Neural crest cell (in vitro differentiated cells): ENCODE measurements around the gene SSUH2. TPM values are rescaled to one million over a fixed set of nuclear protein-coding genes. Genes with fewer than 3 reads are reported as not detected.

ENCODE experiments used
- DNase-seq: peaks from one replicate; pipeline ENCODE4 v3.0.0; 2021; ENCODE audit warnings: low read depth, mixed read lengths, low spot score
- H3K27ac Mint-ChIP-seq: one replicate; pipeline ENCODE4 v1.8.0; 2021; ENCODE audit warnings: mild to moderate bottlenecking, mixed read lengths; ENCODE audit not compliant: unreplicated experiment
- H3K27me3 Mint-ChIP-seq: 2 replicates; pipeline ENCODE4 v1.8.0; 2021; ENCODE audit warnings: low read depth, mild to moderate bottlenecking, mixed read lengths
- H3K36me3 Mint-ChIP-seq: 2 replicates; pipeline ENCODE4 v1.8.0; 2021; ENCODE audit warnings: low read depth, mild to moderate bottlenecking, mixed read lengths
- H3K4me1 Mint-ChIP-seq: 2 replicates; pipeline ENCODE4 v1.8.0; 2021; ENCODE audit warnings: mixed read lengths
- H3K4me3 Mint-ChIP-seq: one replicate; pipeline ENCODE4 v1.8.0; 2021; ENCODE audit warnings: mild to moderate bottlenecking, mixed read lengths
- H3K9me3 Mint-ChIP-seq: 2 replicates; pipeline ENCODE4 v1.8.0; 2021; ENCODE audit warnings: mixed read lengths
- CTCF ChIP-seq: fragments of 200-600 bp; sonication (generic); conservative IDR thresholded peaks from 2 replicates; pipeline ENCODE4 v1.5.0; 2021; ENCODE audit warnings: antibody characterized with exemption, mild to moderate bottlenecking
- total RNA-seq: library from RNA; stranded (reverse); gene quantifications from 2 replicates; pipeline ENCODE4 v1.2.1, GENCODE V29; 2021

Gene SSUH2
- total RNA-seq, 1 donor from 2014 or later = 14.1 TPM

DNA sequence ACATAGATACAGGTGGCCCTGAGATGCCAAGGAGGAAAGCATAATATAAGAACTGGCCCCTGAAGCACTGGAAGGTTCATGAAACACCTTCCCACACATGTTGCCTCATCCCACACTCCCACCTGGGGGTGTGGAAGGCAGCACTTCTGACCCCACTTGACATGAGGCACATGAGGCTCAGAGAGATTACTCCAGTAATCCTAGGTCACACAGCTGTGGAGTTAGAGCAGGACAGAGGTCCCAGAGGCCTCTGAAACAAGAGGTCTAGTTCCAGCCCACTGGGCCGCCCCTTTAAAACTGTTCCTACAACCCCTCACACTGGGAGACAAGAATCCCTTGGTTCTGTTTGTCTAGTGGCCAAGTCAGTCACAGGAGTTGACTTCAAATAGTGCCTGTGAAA lies 7.2 kb downstream of the SSUH2 start:
- no peaks in the 10 kb centered on the region for H3K27me3 Mint-ChIP-seq
- no peak for DNase-seq
- no peak overlapping the region for H3K27ac Mint-ChIP-seq
- peaks cover 2% of the 10 kb centered on the region for H3K36me3 Mint-ChIP-seq
- no peaks in the 10 kb centered on the region for H3K9me3 Mint-ChIP-seq
- peaks cover 48% of the 10 kb centered on the region for H3K4me1 Mint-ChIP-seq
- TF ChIP-seq CTCF = no peak
- H3K4me3 Mint-ChIP-seq = no peak overlapping the region

DNA sequence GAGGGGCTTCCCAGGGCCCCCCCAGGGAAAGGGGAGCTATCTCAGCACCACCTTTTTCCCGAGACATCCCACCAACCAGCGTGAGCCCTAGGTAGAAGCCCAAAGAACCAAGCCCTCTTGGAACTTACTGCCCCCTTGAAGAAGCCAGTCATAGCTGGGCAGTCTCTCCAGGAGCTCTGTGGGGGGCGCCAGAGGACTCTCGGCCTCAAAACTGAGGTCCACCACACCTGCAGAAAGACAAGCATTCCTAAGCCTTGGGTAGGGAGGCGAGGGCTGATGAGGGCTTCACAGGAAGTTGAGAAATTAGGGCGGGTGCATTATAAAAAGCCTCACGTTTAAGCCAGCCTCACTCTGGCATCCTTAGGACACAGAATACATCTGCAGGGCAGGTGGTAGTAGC lies 9.0 kb downstream of the SSUH2 start:
- Mint-ChIP-seq H3K27me3 (no peaks in the 10 kb centered on the region), H3K27ac (no peak overlapping the region), H3K9me3 (no peaks in the 10 kb centered on the region), H3K36me3 (peaks cover 2% of the 10 kb centered on the region), H3K4me3 (no peak overlapping the region), H3K4me1 (peaks cover 59% of the 10 kb centered on the region)
- TF ChIP-seq CTCF = no peak
- no peak for DNase-seq

- Mint-ChIP-seq H3K9me3 (no peaks in the 10 kb centered on the region), H3K4me1 (peaks cover 54% of the 10 kb centered on the region), H3K27ac (no peak overlapping the region), H3K4me3 (no peak overlapping the region), H3K36me3 (peaks cover 2% of the 10 kb centered on the region), H3K27me3 (no peaks in the 10 kb centered on the region)
- DNase-seq = no peak
- TF ChIP-seq CTCF = no peak
Observed at GRCh38 chr3:8635125-8635524, 9.5 kb downstream of the SSUH2 start.

DNA sequence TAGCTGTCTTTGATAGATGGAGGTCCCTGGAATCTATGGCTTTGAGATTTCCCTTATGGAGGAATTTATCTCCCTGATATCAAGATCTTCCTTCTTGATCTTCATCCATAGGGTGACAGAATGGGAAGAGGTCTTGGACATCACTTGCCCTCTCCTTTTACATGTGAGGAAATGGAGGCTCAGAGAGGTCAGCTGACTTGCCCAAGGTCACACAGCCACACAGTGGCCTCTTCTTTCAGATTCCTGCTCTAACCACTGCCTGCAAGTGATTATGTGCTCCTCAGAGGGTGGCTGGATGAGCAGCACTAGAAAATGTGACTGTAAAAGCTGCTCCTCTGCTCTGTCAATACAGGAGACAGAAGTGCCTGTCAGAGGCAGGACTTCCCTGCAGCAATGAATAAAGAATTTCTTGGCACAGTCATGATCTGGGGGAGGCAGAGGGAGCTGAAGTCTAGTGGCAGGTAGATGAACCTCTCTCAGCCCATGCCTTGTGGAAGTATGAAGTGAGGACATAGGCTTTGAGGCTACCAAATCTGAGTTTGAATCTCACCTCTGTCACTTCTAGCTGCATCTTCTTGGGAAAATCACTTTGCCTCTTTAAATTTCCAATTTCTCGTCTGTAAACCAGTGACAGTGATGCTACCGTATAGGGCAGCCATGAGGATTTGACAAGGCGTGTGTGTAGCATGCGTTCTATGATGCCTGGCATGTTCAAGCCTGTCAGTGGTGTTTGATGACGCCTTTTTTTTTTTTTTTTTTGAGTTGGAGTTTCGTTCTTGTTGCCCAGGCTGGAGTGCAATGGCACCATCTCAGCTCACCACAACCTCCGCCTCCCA lies 12.0 kb downstream of the SSUH2 start:
- no peak overlapping the region for H3K27ac Mint-ChIP-seq
- peaks cover 31% of the 10 kb centered on the region for H3K4me1 Mint-ChIP-seq
- no peaks in the 10 kb centered on the region for H3K27me3 Mint-ChIP-seq
- H3K9me3 Mint-ChIP-seq = no peaks in the 10 kb centered on the region
- no peak for DNase-seq
- H3K36me3 Mint-ChIP-seq = peaks cover 2% of the 10 kb centered on the region
- H3K4me3 Mint-ChIP-seq = no peak overlapping the region
- TF ChIP-seq CTCF = no peak

DNA sequence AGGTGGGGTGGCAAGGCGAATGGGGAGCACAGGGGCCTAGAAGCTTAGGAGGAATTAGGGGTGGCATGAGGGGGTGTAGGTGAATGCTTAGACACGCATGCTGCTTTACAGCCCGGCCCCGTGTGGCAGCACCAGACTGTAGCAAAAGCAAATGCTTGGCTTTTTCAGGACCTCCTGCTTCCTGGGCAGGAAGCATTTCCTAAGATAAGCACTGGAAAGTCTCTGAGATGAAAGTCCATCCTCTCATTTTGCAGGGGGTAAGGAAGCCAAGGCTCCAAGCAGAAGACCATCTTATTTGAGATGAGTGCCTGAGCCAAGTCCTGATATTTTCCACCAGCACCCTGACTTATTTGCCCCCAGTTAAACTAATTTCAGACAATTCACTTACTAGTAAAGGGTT lies 12.9 kb downstream of the SSUH2 start:
- Mint-ChIP-seq H3K9me3 (no peaks in the 10 kb centered on the region), H3K27ac (no peak overlapping the region), H3K27me3 (no peaks in the 10 kb centered on the region), H3K36me3 (peaks cover 2% of the 10 kb centered on the region), H3K4me1 (peaks cover 27% of the 10 kb centered on the region), H3K4me3 (no peak overlapping the region)
- TF ChIP-seq CTCF = no peak
- DNase-seq = no peak
